ENCODE data around the gene NFIC.
A peak's percentile ranks its signal among the peaks of the same experiment; 100 is the strongest.
"Not testable (repeated sequence)": the region's sequence is repeated elsewhere in the genome, so short reads cannot be mapped to it uniquely, and the experiment has no call there.

The NFIC gene

GRCh38 chr19:3420244-3420755 is 53.9 kb downstream of the NFIC start:
- peak overlapping the region in 2 of 11 experiments; percentile 44 to 52; a peak in 4 of 22 replicates for H3K4me2 ChIP-seq
- H4K20me1 ChIP-seq = peaks cover 0 to 74% (median 35%) of the 10 kb centered on the region in 11 experiments; a peak in 17 of 22 replicates
- H3K4me3 ChIP-seq = no peak overlapping the region
- no peaks in the 10 kb centered on the region for H3K9me3 ChIP-seq (replicated peaks in 1 of 11)
- H3K27ac ChIP-seq = peak overlapping the region in 2 of 11 experiments; percentile 29 to 30; a peak in 1 of 22 replicates
- H3K9ac ChIP-seq = no peak overlapping the region
- TF ChIP-seq Cebpa-rat (IDR thresholded peaks at IDR 0.05) = no peak
- no peaks in the 10 kb centered on the region for H3K27me3 ChIP-seq
- peaks cover 20 to 77% (median 53%) of the 10 kb centered on the region in 11 experiments; a peak in 21 of 22 replicates for H3K36me3 ChIP-seq
- peaks cover 40 to 76% (median 55%) of the 10 kb centered on the region in 10 experiments for H3K4me1 ChIP-seq

- H4K20me1 ChIP-seq = peaks cover 0 to 68% (median 35%) of the 10 kb centered on the region in 11 experiments; a peak in 17 of 22 replicates
- H3K9ac ChIP-seq = no peak overlapping the region; a peak in 1 of 22 replicates
- no peak overlapping the region for H3K4me3 ChIP-seq
- peaks cover 34 to 76% (median 54%) of the 10 kb centered on the region in 10 experiments for H3K4me1 ChIP-seq
- no peak overlapping the region for H3K4me2 ChIP-seq
- peaks cover 25 to 77% (median 55%) of the 10 kb centered on the region in 11 experiments; a peak in 21 of 22 replicates for H3K36me3 ChIP-seq
- peak overlapping the region in 2 of 11 experiments; percentile 23 to 25; a peak in 2 of 22 replicates for H3K27ac ChIP-seq
- H3K27me3 ChIP-seq = no peaks in the 10 kb centered on the region
- no peaks in the 10 kb centered on the region for H3K9me3 ChIP-seq (replicated peaks in 1 of 11)
- no peak for TF ChIP-seq Cebpa-rat (IDR thresholded peaks at IDR 0.05)
Measured at GRCh38 chr19:3420909-3421619, 54.7 kb downstream of the NFIC start.

- Histone ChIP-seq H3K36me3 (peaks cover 25 to 83% (median 61%) of the 10 kb centered on the region in 11 experiments; a peak in 21 of 22 replicates), H3K4me1 (peaks cover 40 to 79% (median 58%) of the 10 kb centered on the region in 10 experiments), H4K20me1 (peaks cover 0 to 68% (median 35%) of the 10 kb centered on the region in 11 experiments; a peak in 17 of 22 replicates), H3K27ac (peak overlapping the region in 1 of 11 experiments; percentile 25; a peak in 1 of 22 replicates)
- not testable (repeated sequence) for H3K9me3 ChIP-seq (replicated peaks in 1 of 11); H3K9ac ChIP-seq; H3K4me2 ChIP-seq; H3K27me3 ChIP-seq; H3K4me3 ChIP-seq
Measured at GRCh38 chr19:3421656-3422055, 55.3 kb downstream of the NFIC start.

- H3K36me3 ChIP-seq = peaks cover 25 to 77% (median 61%) of the 10 kb centered on the region in 11 experiments; a peak in 21 of 22 replicates
- peak overlapping the region in 5 of 11 experiments; percentile 8 to 69 (median 35); a peak in 7 of 22 replicates for H3K4me2 ChIP-seq
- H3K4me3 ChIP-seq = no peak overlapping the region
- H3K9ac ChIP-seq = peak overlapping the region in 2 of 11 experiments; percentile 15 to 26; a peak in 1 of 22 replicates
- H3K27ac ChIP-seq = peak overlapping the region in 2 of 11 experiments; percentile 2 to 10; a peak in 3 of 22 replicates
- peaks cover 0 to 65% (median 35%) of the 10 kb centered on the region in 11 experiments; a peak in 17 of 22 replicates for H4K20me1 ChIP-seq
- no peak for TF ChIP-seq Cebpa-rat (IDR thresholded peaks at IDR 0.05)
- H3K9me3 ChIP-seq (replicated peaks in 1 of 11) = peaks cover 0 to 9% (median 0%) of the 10 kb centered on the region in 11 experiments; a peak in 3 of 22 replicates
- H3K4me1 ChIP-seq = peaks cover 46 to 80% (median 59%) of the 10 kb centered on the region in 10 experiments
- H3K27me3 ChIP-seq = no peaks in the 10 kb centered on the region
Measured at GRCh38 chr19:3423183-3423829, 56.9 kb downstream of the NFIC start.

GRCh38 chr19:3426433-3426832 is 60.0 kb downstream of the NFIC start:
- Histone ChIP-seq H3K27ac (peak overlapping the region in 10 of 11 experiments; percentile 5 to 87 (median 78); a peak in 13 of 22 replicates), H3K36me3 (peaks cover 20 to 57% (median 40%) of the 10 kb centered on the region in 11 experiments; a peak in 21 of 22 replicates), H4K20me1 (peaks cover 0 to 42% (median 21%) of the 10 kb centered on the region in 11 experiments; a peak in 16 of 22 replicates), H3K9me3 (replicated peaks in 1 of 11) (peaks cover 0 to 9% (median 0%) of the 10 kb centered on the region in 11 experiments; a peak in 3 of 22 replicates), H3K9ac (peak overlapping the region in 5 of 11 experiments; percentile 7 to 29 (median 24); a peak in 3 of 22 replicates), H3K4me2 (peak overlapping the region; percentile 8 to 94 (median 82); a peak in 20 of 22 replicates), H3K27me3 (no peaks in the 10 kb centered on the region), H3K4me3 (no peak overlapping the region), H3K4me1 (peaks cover 67 to 90% (median 81%) of the 10 kb centered on the region in 10 experiments)
- no peak for TF ChIP-seq Cebpa-rat (IDR thresholded peaks at IDR 0.05)

GRCh38 chr19:3430366-3430680 is 63.9 kb downstream of the NFIC start:
- H3K9me3 ChIP-seq (replicated peaks in 1 of 11) = peaks cover 0 to 18% (median 4%) of the 10 kb centered on the region in 11 experiments; a peak in 7 of 22 replicates
- H3K27me3 ChIP-seq = not testable (repeated sequence)
- H3K27ac ChIP-seq = peak overlapping the region; percentile 59 to 87 (median 81)
- H4K20me1 ChIP-seq = peaks cover 0 to 29% (median 0%) of the 10 kb centered on the region in 11 experiments; a peak in 3 of 22 replicates
- H3K4me2 ChIP-seq = peak overlapping the region; percentile 74 to 94 (median 85)
- H3K36me3 ChIP-seq = peaks cover 37 to 59% (median 53%) of the 10 kb centered on the region in 11 experiments
- peak overlapping the region; percentile 58 to 76 (median 70) for H3K9ac ChIP-seq
- peaks cover 72 to 94% (median 83%) of the 10 kb centered on the region in 10 experiments for H3K4me1 ChIP-seq
- peak overlapping the region in 6 of 10 experiments; percentile 15 to 48 (median 34); a peak in 5 of 20 replicates for H3K4me3 ChIP-seq

GRCh38 chr19:3431760-3432397 is 65.5 kb downstream of the NFIC start:
- Histone ChIP-seq H3K27ac (peak overlapping the region in 9 of 11 experiments; percentile 2 to 87 (median 46); a peak in 12 of 22 replicates), H3K9me3 (replicated peaks in 1 of 11) (peaks cover 0 to 10% (median 4%) of the 10 kb centered on the region in 11 experiments; a peak in 7 of 22 replicates), H3K27me3 (no peaks in the 10 kb centered on the region), H3K4me3 (no peak overlapping the region), H4K20me1 (peaks cover 0 to 29% (median 0%) of the 10 kb centered on the region in 11 experiments; a peak in 3 of 22 replicates), H3K4me1 (peaks cover 63 to 85% (median 79%) of the 10 kb centered on the region in 10 experiments), H3K9ac (peak overlapping the region in 6 of 11 experiments; percentile 0 to 70 (median 20); a peak in 7 of 22 replicates), H3K4me2 (peak overlapping the region in 9 of 11 experiments; percentile 79 to 94 (median 86); a peak in 10 of 22 replicates), H3K36me3 (peaks cover 46 to 59% (median 53%) of the 10 kb centered on the region in 11 experiments)
- no peak for TF ChIP-seq Cebpa-rat (IDR thresholded peaks at IDR 0.05)

GRCh38 chr19:3433313-3433712 is 66.9 kb downstream of the NFIC start:
- Histone ChIP-seq H3K9ac (peak overlapping the region in 5 of 11 experiments; percentile 14 to 40 (median 38); a peak in 8 of 22 replicates), H3K4me3 (no peak overlapping the region), H4K20me1 (peaks cover 0 to 33% (median 0%) of the 10 kb centered on the region in 11 experiments; a peak in 5 of 22 replicates), H3K4me2 (no peak overlapping the region; a peak in 1 of 22 replicates), H3K4me1 (peaks cover 49 to 71% (median 65%) of the 10 kb centered on the region in 10 experiments), H3K9me3 (replicated peaks in 1 of 11) (peaks cover 0 to 9% (median 4%) of the 10 kb centered on the region in 11 experiments; a peak in 6 of 22 replicates), H3K36me3 (peaks cover 57 to 68% (median 63%) of the 10 kb centered on the region in 11 experiments), H3K27ac (peak overlapping the region in 8 of 11 experiments; percentile 3 to 92 (median 81); a peak in 12 of 22 replicates), H3K27me3 (no peaks in the 10 kb centered on the region)
- TF ChIP-seq Cebpa-rat (IDR thresholded peaks at IDR 0.05) = no peak

Data from BLaER1 treated with 17β-estradiol and CSF1 and Interleukin-3, amounts not matched to agents 10 nM and 100 nM (cell line).